ENCODE results near the gene TTC39C. TPM values are rescaled to one million over a fixed set of nuclear protein-coding genes. Genes with fewer than 3 reads are reported as not detected.

The TTC39C gene
- total RNA-seq, 1 donor from 2014 or later = 7.3 TPM

Other genes starting within 250 kb of the TTC39C start
- 1.5 and 2.4 TPM in 2 replicates for gene CABYR, start 124.3 kb downstream of the TTC39C start, total RNA-seq